DMS53 treated with DMSO at 0.1 percent for 48 hours (cell line): ENCODE results near the gene NOXA1.
A peak's percentile ranks its signal among the peaks of the same experiment; 100 is the strongest.

Source experiments
- DNase-seq: peaks from one replicate; lab custom pipeline; 2025; ENCODE audit not compliant: unreplicated experiment; lab: John Stamatoyannopoulos, UW

The NOXA1 gene

DNA sequence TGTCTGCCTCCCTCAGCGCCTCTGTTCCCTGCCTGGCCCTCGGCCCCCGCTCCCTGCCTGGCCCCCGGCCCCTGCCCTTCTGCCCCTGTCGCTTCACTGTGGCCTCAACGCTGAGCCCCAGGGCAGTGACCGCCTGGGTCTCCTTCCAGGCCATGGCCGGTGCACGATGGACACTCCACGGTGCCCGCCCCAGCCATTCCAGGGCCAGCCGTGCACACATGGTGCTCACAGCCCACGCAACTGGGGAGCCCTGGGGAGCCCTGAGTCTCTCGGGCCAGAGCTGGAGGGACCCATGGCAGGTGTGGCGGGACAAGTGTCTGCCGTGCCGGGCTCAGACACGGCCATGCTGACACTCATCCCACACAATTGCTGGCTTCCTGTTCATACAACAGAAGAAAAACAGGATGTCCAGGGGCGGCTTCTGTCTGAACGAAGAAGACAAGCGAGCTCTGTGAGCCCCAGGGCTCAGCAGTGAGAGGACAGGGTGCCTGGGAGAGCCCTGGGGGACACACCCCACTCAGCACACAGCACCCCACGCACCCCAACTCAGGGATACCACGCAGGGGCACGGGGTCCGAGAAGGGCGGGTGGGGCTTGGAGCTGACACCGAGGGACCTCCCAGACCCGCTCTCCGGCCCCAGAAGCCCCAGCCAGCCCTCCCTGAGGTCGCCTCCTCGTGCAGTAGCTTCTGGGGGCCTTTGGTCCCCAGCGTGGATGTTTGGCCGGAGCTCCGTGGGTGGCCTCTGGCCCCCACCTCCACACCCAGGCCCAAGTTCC, 35.9 kb upstream of the NOXA1 start:
- no peak for DNase-seq

DNA sequence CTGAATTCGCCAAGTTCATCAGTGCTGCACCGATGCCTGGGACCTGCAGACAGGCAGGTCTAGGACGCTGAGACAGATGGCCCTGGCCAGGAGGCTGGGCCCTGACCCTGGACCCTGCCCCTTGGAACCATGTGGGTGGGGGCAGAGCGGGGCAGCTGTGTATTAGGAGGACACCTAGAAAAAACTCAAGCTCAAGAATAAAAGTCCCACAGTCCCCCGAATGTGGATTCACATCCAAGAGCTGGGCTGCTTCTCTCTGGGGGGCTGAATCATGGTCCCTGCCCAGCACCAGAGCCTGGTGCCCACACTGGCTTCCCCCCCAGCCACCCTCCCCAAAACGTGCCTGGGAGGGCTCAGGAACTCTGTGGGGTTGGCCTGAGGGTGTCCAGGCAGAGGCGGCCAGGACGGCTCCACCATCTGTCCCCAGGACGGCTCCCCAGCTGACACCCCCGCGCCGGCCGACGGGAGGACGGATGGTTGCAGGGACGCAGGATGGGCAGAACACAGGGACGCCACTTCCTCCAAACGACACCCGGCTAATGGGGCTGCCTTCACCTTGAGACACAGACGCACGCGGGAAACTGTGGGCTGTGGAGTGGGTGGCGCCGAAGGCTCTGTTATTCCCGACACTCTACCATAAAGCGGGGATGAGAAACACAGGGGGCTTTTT, 35.2 kb upstream of the NOXA1 start:
- no peak for DNase-seq

DNA sequence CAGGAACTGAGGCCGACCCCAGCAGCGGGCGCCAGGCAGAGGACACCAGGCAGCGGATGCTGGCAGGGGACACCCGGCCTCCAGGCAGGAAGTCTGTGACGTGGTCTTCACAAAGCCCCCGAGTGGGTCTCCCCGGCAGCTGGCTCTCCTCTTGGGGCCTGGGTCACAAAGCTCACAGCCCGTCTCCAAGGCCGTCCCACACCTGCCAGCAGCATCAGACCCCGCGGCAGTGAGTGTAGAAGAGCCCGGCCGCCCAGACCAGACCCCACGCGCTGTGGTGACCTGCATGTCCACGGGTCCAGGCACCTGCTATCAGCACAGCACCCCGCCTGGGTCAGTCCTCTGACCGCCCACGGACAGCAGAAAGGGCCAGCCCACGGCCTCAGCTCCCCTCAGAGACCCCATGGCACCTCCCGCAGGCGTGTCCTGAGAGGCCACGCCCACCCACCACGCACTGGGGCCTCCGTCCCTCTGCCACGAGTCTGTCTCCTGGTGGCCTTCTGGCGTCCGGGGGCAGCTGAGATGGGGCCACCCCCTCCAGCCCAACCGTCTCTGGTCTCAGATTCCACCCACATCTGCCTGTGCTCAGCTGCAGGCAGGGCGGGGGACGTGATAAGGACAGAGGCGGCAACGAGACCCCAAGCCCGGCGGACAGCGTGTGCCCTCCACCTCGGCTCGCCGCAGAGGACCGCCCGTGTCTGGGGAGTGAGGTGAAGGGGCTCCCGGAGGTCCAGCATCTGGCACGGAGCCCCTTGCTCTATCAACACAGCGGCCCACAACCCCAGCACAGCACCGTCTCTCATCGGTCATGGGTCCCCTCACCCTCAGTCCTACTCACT, 34.4 kb upstream of the NOXA1 start:
- no peak for DNase-seq

GRCh38 chr9:137389428-137389746, 33.8 kb upstream of the NOXA1 start:
- DNase-seq = no peak

DNA sequence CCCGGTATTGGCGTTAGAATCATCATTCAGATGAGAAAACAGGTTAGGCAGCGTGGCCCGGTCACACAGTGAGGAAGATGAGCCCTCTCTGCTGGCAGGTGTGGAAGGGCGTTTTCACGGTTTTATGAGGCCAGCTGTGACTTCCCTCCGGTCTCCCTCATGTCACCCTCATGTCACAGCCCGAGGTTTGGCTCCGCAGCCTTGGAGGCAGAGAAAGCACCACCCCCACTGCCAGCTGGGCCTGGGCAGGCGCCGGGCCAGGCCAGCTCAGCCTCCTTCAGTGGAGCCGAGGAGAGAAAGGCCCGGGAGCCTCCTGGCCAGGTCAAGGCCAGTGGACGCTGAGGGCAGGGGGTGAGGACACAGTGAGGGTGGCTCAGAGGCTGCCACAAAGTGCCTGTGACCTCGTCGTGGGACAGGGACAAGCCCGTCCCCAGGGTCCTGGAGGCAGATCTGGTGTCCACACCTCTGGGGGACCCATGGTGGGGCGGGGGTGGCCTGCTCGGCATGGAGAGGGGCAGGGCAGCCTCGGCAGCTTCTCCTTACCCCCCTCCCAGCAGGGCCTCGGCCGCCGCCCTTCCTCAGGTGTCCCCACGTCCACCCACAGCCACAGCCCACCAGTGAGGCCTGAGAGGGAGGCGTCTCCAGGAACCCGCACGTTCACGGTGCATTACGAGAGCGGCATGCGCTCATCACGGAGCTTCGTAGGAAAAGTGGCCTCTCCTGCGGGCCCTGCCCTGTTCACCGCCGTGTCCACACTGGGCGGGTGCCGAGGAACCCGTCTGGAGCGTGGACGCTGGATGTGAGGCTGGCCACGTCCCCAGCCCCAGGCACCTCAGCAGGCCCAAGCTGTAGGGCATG, 32.4 kb upstream of the NOXA1 start:
- DNase-seq = peak; percentile 91

DNA sequence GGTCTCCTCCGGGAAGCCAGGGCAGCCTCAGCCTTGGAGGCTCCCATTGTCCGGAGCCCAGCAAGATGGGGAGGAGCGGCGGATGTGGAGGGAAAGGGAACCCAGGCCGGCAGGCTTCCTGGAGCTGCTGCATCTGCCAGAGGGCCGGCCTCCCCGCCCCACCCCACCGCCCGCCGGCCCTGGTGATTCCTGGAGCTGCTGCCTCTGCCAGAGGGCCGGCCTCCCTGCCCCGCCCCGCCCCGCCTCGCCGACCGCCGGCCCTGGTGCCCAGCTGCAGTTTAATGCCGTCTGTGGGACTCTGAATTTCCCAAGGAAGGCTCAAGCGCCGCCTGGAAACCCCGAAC, 31.8 kb upstream of the NOXA1 start:
- DNase-seq = peak; percentile 65

DNA sequence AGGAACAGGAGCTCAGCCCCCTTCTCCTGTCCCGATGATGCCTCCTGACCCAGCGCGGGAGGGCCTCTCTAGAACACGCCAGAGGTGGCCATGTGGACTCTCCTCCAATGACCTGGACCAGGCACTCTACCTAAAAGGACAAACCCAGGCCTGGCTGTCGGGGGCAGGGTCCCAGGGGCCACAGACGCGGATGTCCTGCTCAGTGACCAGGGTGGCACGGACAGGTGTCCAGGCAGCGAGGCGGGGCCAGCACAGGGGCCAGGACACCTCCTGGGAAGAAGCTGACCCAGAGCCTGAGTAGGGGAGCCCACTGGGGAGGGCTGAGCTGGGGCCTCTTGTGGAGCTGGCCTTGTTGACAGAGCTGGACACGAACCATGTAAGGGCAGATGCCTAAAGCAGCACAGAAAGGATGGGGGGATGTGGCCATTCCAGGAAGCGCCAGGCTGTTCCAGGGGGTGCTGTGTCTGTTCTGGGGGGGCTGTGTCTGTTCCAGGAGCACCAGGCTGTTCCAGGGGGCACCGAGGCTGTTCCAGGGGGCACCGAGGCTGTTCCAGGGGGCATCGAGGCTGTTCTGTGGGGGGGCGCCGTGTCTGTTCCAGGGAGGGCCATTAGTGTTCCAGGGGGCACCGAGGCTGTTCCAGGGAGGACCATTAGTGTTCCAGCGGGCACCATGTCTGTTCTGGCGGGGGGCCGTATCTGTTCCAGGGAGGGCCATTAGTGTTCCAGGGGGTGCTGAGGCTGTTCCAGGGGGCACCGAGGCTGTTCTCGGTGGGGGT, 30.8 kb upstream of the NOXA1 start:
- DNase-seq = no peak

- no peak for DNase-seq
Observed at GRCh38 chr9:137393176-137394150, 29.7 kb upstream of the NOXA1 start.

GRCh38 chr9:137394866-137395665, 28.1 kb upstream of the NOXA1 start:
- no peak for DNase-seq

GRCh38 chr9:137395666-137396010, 27.6 kb upstream of the NOXA1 start:
- no peak for DNase-seq

DNA sequence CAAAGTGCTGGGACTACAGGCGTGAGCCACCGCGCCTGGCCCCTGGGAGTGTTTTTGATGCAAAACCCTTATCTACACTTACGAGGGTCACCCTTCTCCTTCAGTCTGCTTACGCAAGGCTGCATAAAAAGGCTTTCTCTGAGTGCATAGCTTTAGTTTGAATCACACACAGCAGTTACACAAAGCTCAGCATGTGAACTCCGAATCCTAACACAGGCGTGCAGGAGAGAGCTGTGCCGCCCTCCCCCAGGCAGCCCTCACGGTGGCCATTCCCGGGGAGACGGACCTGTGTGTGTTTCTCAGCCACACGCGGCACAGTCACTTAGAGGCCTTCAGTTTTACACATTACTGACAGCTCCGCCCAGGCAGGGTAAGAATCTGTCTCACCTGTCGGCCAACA, 27.0 kb upstream of the NOXA1 start:
- no peak for DNase-seq

DNA sequence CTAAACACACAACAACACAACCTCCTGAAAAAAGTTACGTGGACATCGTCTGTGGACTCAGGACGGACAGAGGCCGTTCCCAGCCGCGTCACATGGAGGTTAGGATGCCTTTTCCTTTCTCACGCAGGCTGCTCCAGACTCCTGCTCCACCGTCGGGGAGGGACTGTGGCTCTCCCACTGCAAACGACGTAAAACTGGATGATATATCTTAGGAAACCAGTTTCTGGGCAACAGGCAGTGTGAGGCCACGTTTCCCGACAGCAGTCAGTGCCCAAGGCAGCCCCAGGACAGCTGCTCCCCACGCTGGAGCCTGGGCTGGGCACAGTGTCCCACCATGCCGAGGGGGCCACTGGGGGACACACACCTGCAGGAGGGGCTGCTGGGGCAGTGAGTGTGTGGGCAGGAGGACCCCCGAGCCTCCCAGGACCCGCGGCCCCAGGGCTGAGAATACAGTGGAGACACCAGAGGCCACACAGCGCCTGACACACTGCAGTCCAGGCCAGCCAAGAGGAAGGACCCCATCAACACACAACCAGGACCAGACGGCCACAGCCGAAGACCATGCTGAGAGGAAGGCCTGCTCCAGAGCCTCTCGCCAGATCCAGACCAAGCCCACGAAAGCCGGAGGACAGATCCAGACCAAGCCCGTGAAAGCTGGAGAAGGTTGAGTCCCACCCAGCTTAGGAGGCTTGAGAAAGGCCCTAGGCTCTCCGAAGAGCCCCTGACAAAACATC, 26.4 kb upstream of the NOXA1 start:
- DNase-seq = no peak

- DNase-seq = no peak
Observed at GRCh38 chr9:137397675-137398423, 25.3 kb upstream of the NOXA1 start.

DNA sequence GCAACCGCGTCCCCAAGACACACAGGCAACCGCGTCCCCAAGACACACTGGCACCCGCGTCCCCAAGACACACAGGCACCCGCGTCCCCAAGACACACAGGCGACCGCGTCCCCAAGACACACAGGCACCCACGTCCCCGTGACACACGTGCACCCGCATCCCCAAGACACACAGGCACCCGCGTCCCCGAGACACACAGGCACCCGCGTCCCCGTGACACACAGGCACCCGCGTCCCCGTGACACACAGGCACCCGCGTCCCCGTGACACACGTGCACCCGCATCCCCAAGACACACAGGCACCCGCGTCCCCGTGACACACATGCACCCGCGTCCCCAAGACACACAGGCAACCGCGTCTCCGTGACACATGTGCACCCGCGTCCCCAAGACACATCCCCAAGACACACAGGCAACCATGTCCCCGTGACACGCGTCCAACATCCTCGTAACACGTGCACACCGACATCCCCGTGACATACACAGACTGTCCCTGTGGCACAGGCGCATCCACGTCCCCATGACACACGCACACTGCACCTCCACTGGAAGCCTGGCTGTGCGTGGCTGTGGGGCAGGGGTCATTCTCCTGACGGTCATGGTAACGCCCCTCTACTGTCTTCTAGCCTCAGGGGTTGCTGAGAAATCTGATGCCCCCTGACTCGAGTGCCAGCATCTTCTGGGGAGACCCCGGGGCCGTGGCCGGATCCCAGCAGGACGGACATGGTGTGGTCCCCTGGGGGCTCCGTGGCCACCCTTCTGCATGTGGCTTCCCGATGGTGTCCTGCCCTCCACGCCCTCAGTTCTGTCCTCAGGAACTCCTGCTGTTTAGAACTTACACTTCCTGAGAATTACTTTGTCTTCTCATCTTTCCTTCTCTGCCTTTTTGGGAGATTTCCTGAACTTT, 24.4 kb upstream of the NOXA1 start:
- DNase-seq = no peak

GRCh38 chr9:137402746-137403145, 20.4 kb upstream of the NOXA1 start:
- no peak for DNase-seq

DNA sequence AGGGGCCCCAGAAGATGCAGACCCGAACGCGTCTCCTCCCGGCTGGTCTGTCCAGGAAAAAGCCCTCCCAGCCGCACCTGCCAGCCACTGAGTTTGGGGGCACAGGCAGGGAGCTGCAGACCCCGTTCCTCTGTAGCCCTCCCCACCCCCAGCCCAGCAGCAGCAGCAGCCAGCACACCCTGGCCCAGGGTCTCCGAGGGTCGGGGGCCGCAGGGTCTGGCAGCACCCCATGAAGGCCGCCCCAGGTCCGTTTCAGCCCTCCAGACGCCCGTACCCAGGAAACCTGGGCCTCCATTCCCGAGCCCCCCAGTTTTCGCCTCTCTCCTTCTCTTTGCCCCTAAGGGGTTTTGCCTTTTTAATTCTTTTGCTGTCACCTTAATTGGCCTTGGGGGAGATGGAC, 19.9 kb upstream of the NOXA1 start:
- DNase-seq = no peak
